Endothelial cell of umbilical vein (primary cell): ENCODE data around the gene ABCB10. TPM values are rescaled to one million over a fixed set of nuclear protein-coding genes. Genes with fewer than 3 reads are reported as not detected.

ENCODE experiments used
- BruUV-seq: library from RNA; stranded (reverse); fragments of 400-500 nt; replicated peaks from 2 replicates; lab custom pipeline; 2021; lab: Mats Ljungman, UMichigan
- CTCF ChIA-PET: fragments of 300-600, 350-600 bp; sonication (Branson Sonifier 250); formaldehyde crosslinking; loops from one replicate; lab custom pipeline; 2021; ENCODE audit warnings: antibody characterized with exemption, inconsistent platforms; lab: Charles Lee
- POLR2A ChIA-PET: fragments of 300-600, 350-600 bp; sonication (Branson Sonifier 250); formaldehyde crosslinking; loops from one replicate; lab custom pipeline; 2021; ENCODE audit warnings: antibody characterized with exemption, inconsistent platforms; lab: Charles Lee
- DNase-seq: peaks from one replicate; pipeline ENCODE4 v3.0.0-alpha.2; 2011; ENCODE audit warnings: low read depth, low spot score
- FAIRE-seq: peaks from 2 replicates; lab custom pipeline; 2011; peaks lifted over from hg19 to GRCh38; lab: Jason Lieb, UNC
- H2AFZ ChIP-seq: 2 replicates; pipeline ENCODE4 v1.6.0; 2012; ENCODE audit warnings: low read depth, low read length, control low read depth, inconsistent platforms
- H3K27ac ChIP-seq: 2 replicates; pipeline ENCODE4 v1.5.1; 2011; ENCODE audit warnings: low read depth, mild to moderate bottlenecking, control low read depth, low read length, moderate library complexity; ENCODE audit not compliant: insufficient read depth
- H3K27me3 ChIP-seq, 2 experiments: 2 replicates each; pipeline versions ENCODE4 v1.6.0 to v1.6.1; 2011; ENCODE audit warnings: low read length in 2 of 2, mixed read lengths in 1 of 2; ENCODE audit not compliant: control insufficient read depth in 2 of 2, insufficient read depth in 2 of 2
- H3K36me3 ChIP-seq, 2 experiments: 2 replicates in 1 of 2; 3 replicates in 1 of 2; pipeline ENCODE4 v1.5.1; 2011; ENCODE audit warnings: low read length in 2 of 2, mild to moderate bottlenecking in 1 of 2, moderate library complexity in 1 of 2; ENCODE audit not compliant: control insufficient read depth in 2 of 2, insufficient read depth in 2 of 2; ENCODE audit errors: extremely low read depth in 1 of 2
- H3K4me1 ChIP-seq: 3 replicates; pipeline ENCODE4 v1.5.1; 2011; ENCODE audit warnings: mild to moderate bottlenecking, low read length; ENCODE audit not compliant: control insufficient read depth, insufficient read depth; ENCODE audit errors: extremely low read depth
- H3K4me2 ChIP-seq: 2 replicates; pipeline ENCODE4 v1.6.1; 2011; ENCODE audit warnings: low read length, control low read depth, mixed read lengths; ENCODE audit not compliant: insufficient read depth
- H3K4me3 ChIP-seq, 3 experiments: fragments of 200-600 bp in 1 of 3; sonication (generic), shearing (Covaris generic) in 1 of 3; replicated peaks in 1 of 3; 2 replicates each; pipeline ENCODE4 v1.5.1; 2011 to 2016; ENCODE audit warnings: control low read depth in 3 of 3, low read length in 3 of 3, mild to moderate bottlenecking in 2 of 3, inconsistent platforms in 1 of 3, low read depth in 1 of 3, moderate library complexity in 1 of 3; ENCODE audit not compliant: insufficient read depth in 1 of 3
- H3K79me2 ChIP-seq: 2 replicates; pipeline ENCODE4 v1.6.0; 2012; ENCODE audit warnings: low read length, inconsistent platforms; ENCODE audit not compliant: control insufficient read depth, insufficient read depth
- H3K9ac ChIP-seq: replicated peaks from 2 replicates; pipeline ENCODE3; 2011; ENCODE audit warnings: low read length, control low read depth; ENCODE audit not compliant: insufficient read depth; ENCODE audit errors: extremely low read depth
- H3K9me1 ChIP-seq: replicated peaks from 3 replicates; pipeline ENCODE4 v1.6.0; 2011; ENCODE audit warnings: mild to moderate bottlenecking, low read length; ENCODE audit not compliant: control insufficient read depth, insufficient read depth; ENCODE audit errors: extremely low read depth
- H3K9me3 ChIP-seq: replicated peaks from 2 replicates; pipeline ENCODE4 v1.5.1; 2012; ENCODE audit warnings: low read length, inconsistent platforms; ENCODE audit not compliant: control insufficient read depth, insufficient read depth
- H4K20me1 ChIP-seq: replicated peaks from 2 replicates; pipeline ENCODE3; 2011; ENCODE audit warnings: mild to moderate bottlenecking, low read length; ENCODE audit not compliant: control insufficient read depth, insufficient read depth; ENCODE audit errors: extremely low read depth
- EZH2 ChIP-seq: IDR thresholded peaks from 2 replicates; pipeline ENCODE4 v1.6.1; 2012; ENCODE audit warnings: borderline replicate concordance, low read depth, mild to moderate bottlenecking, moderate library complexity, low read length, inconsistent platforms; ENCODE audit not compliant: severe bottlenecking
- FOS ChIP-seq: IDR thresholded peaks from 2 replicates; pipeline ENCODE4 v1.6.1; 2011; ENCODE audit warnings: mild to moderate bottlenecking, low read length, moderate library complexity, borderline replicate concordance; ENCODE audit not compliant: insufficient read depth
- GATA2 ChIP-seq: IDR thresholded peaks from 2 replicates; pipeline ENCODE4 v1.7.0; 2011; ENCODE audit warnings: low read depth, mild to moderate bottlenecking, moderate library complexity, mixed read lengths, low read length; ENCODE audit not compliant: insufficient read length, insufficient read depth
- JUN ChIP-seq: IDR thresholded peaks from 2 replicates; pipeline ENCODE4 v1.6.1; 2011; ENCODE audit warnings: borderline replicate concordance, low read depth; ENCODE audit not compliant: insufficient read length, insufficient read depth
- MYC ChIP-seq: IDR thresholded peaks from one replicate; pipeline ENCODE4 v1.6.1; 2011; ENCODE audit warnings: mild to moderate bottlenecking, low read depth, low read length
- POLR2A ChIP-seq: IDR thresholded peaks from 2 replicates; pipeline ENCODE4 v1.6.1; 2012; ENCODE audit warnings: low read depth, mild to moderate bottlenecking, control low read depth, low read length
- POLR2AphosphoS5 ChIP-seq: IDR thresholded peaks from 2 replicates; pipeline ENCODE4 v1.6.1; 2012; ENCODE audit warnings: low read depth, mild to moderate bottlenecking, control low read depth, low read length, moderate library complexity; ENCODE audit not compliant: insufficient read depth
- dilution Hi-C: fragments of 300-500 bp; cut with MboI; formaldehyde crosslinking; loops from one replicate; pipeline ENCODE4 v1.15.0; 2019; ENCODE audit warnings: low sequenced_read_pairs; ENCODE audit not compliant: extremely low pct_ligation_motif_present
- intact Hi-C: fragments of 100-400 bp; cut with micrococcal nuclease; formaldehyde crosslinking; loops from one replicate; pipeline ENCODE4 v1.10.0; 2022
- polyA plus RNA-seq, 4 experiments: library from polyadenylated mRNA; depleted of rRNA in 3 of 4; stranded (reverse) in 3 of 4; unstranded in 1 of 4; fragments of >200 nt; gene quantifications; 2 replicates each; pipeline versions ENCODE4 v1.2.1 to v1.2.3, GENCODE V29; 2011 to 2012; ENCODE audit warnings: missing spikeins in 1 of 4
- total RNA-seq: library from RNA; stranded (reverse); gene quantifications from 2 replicates; pipeline ENCODE4 v1.2.3, GENCODE V29; 2021
- TF ChIP-seq, protein P1 (sequence below), 2 donors: IDR thresholded peaks; 1 replicate in 1 of 2; 2 replicates in 1 of 2; pipeline ENCODE4 v1.5.1; 2011; ENCODE audit warnings: low read length in 2 of 2, mild to moderate bottlenecking in 2 of 2, moderate library complexity in 2 of 2, control low read depth in 1 of 2, inconsistent platforms in 1 of 2, low read depth in 1 of 2; ENCODE audit not compliant: insufficient read depth in 1 of 2; ENCODE audit errors: extremely low read depth in 1 of 2
- TF ChIP-seq, protein P2 (sequence below): IDR thresholded peaks from 2 replicates; pipeline ENCODE4 v1.6.1; 2011; ENCODE audit not compliant: insufficient read depth, insufficient read length

ABCB10 gene
- total and polyA plus RNA-seq, 2 donors (not counting 3 experiments of a cell fraction or from before 2014, with no cell fraction given), result 6.0 to 19.4 TPM

DNA sequence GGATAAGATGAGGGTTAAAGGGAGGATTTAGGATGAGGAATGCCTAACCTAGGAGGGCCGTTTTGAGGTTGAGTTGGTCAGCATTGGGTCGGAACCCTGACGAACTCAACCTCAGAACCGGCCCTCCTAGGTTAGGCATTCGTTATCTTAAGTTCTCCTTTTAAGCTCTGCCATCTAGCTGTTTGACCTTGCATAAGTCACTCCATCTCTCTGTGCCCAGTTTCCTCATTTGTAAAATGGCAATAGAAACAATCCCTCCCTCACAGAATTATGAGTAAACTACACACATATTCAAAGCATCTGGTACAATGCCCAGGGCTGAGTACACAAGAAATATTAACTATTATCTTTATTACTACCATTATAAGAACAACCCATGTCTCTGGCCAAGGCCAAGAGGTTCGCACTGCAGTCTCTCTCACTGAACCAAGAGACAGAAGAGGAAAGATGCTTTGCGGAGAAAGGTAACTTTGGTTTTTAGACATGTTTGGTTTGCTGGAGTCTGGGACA is 4.8 kb downstream of the ABCB10 start:
- DNase-seq (no peak), FAIRE-seq (no peak)
- Histone ChIP-seq H3K9me3 (no peaks in the 10 kb centered on the region), H4K20me1 (no peaks in the 10 kb centered on the region), H2AFZ (no peak overlapping the region), H3K4me2 (no peak overlapping the region), H3K27me3 (no peaks in the 10 kb centered on the region), H3K4me3 (no peak overlapping the region), H3K79me2 (peaks cover 59% of the 10 kb centered on the region), H3K27ac (no peak overlapping the region), H3K4me1 (peaks cover 11% of the 10 kb centered on the region), H3K36me3 (no peaks in the 10 kb centered on the region), H3K9me1 (no peaks in the 10 kb centered on the region), H3K9ac (no peak overlapping the region)
- POLR2A ChIA-PET, result no interaction called here
- no TSS peak for BruUV-seq
- TF ChIP-seq GATA2 (no peak), JUN (no peak), POLR2AphosphoS5 (no peak), MYC (no peak)
- TF ChIP-seq, protein P1, sequence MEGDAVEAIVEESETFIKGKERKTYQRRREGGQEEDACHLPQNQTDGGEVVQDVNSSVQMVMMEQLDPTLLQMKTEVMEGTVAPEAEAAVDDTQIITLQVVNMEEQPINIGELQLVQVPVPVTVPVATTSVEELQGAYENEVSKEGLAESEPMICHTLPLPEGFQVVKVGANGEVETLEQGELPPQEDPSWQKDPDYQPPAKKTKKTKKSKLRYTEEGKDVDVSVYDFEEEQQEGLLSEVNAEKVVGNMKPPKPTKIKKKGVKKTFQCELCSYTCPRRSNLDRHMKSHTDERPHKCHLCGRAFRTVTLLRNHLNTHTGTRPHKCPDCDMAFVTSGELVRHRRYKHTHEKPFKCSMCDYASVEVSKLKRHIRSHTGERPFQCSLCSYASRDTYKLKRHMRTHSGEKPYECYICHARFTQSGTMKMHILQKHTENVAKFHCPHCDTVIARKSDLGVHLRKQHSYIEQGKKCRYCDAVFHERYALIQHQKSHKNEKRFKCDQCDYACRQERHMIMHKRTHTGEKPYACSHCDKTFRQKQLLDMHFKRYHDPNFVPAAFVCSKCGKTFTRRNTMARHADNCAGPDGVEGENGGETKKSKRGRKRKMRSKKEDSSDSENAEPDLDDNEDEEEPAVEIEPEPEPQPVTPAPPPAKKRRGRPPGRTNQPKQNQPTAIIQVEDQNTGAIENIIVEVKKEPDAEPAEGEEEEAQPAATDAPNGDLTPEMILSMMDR (IDR thresholded peaks at IDR 0.05; ENCODE audit: extremely low read depth in 1 of 2, insufficient read depth in 1 of 2, low read depth in 1 of 2, low read length in 2 of 2), result no peak
- intact Hi-C loops (no loop called here), dilution Hi-C loops (no loop called here)
- CTCF ChIA-PET, result no interaction called here

DNA sequence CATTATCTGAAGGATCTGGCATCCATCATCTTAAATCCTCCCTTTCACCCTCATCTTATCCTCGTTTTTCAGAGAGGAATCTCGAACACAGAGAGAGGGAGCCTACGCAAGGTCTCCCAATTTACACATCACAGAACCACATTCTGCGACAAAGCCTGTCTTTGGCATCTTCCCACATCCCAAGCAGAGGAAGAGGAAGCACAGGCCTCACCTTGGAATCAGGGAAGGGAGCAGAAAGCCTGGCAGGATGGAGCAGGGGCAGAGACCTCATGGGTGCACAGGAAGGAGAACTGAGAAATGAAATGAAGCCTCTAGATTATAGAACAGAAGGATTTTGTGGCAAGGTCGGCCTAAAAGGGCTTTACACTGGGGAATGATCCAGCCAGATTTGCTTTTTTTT is 5.8 kb downstream of the ABCB10 start:
- Histone ChIP-seq H3K4me2 (no peak overlapping the region), H3K4me1 (peaks cover 11% of the 10 kb centered on the region), H3K79me2 (peaks cover 57% of the 10 kb centered on the region), H2AFZ (no peak overlapping the region), H3K9me3 (no peaks in the 10 kb centered on the region), H4K20me1 (no peaks in the 10 kb centered on the region), H3K9me1 (no peaks in the 10 kb centered on the region), H3K9ac (no peak overlapping the region), H3K36me3 (no peaks in the 10 kb centered on the region), H3K27me3 (no peaks in the 10 kb centered on the region), H3K4me3 (no peak overlapping the region), H3K27ac (no peak overlapping the region)
- DNase-seq (no peak), FAIRE-seq (no peak)
- POLR2A ChIA-PET, result no interaction called here
- CTCF ChIA-PET, result no interaction called here
- dilution Hi-C loops (no loop called here), intact Hi-C loops (no loop called here)
- no TSS peak for BruUV-seq
- TF ChIP-seq POLR2A (no peak), FOS (no peak), GATA2 (no peak), JUN (no peak), MYC (no peak), POLR2AphosphoS5 (no peak), EZH2 (no peak)
- TF ChIP-seq, protein P1 (IDR thresholded peaks at IDR 0.05; ENCODE audit: extremely low read depth in 1 of 2, insufficient read depth in 1 of 2, low read depth in 1 of 2, low read length in 2 of 2), result no peak
- TF ChIP-seq, protein P2, sequence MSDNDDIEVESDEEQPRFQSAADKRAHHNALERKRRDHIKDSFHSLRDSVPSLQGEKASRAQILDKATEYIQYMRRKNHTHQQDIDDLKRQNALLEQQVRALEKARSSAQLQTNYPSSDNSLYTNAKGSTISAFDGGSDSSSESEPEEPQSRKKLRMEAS, result no peak
